GM18909 (cell line): ENCODE measurements around the gene ADNP2.

Experiments
- ATAC-seq: cut with Tn5 transposase; IDR thresholded peaks from one replicate; pipeline ENCODE4 v1.9.1; 2021; ENCODE audit warnings: mild to moderate bottlenecking; ENCODE audit not compliant: unreplicated experiment, poor library complexity

The ADNP2 gene

GRCh38 chr18:80167931-80168330 is 58.9 kb downstream of the ADNP2 start:
- no peak for ATAC-seq

GRCh38 chr18:80168346-80168745 is 59.3 kb downstream of the ADNP2 start:
- ATAC-seq, result no peak

GRCh38 chr18:80168982-80169381 is 59.9 kb downstream of the ADNP2 start:
- ATAC-seq, result no peak

GRCh38 chr18:80169607-80170006 is 60.5 kb downstream of the ADNP2 start:
- ATAC-seq, result no peak

- ATAC-seq, result no peak
These were observed 61.5 kb downstream of the ADNP2 start for GRCh38 chr18:80170395-80171053.

- ATAC-seq, result no peak
These were observed 62.2 kb downstream of the ADNP2 start for GRCh38 chr18:80171054-80171872.

- ATAC-seq, result no peak
These were observed 63.0 kb downstream of the ADNP2 start for GRCh38 chr18:80172056-80172455.

- no peak for ATAC-seq
These were observed 64.0 kb downstream of the ADNP2 start for GRCh38 chr18:80173060-80173459.

GRCh38 chr18:80175451-80176204 is 66.6 kb downstream of the ADNP2 start:
- ATAC-seq, result no peak

- no peak for ATAC-seq
These were observed 67.4 kb downstream of the ADNP2 start for GRCh38 chr18:80176334-80177073.

GRCh38 chr18:80177128-80177527 is 68.1 kb downstream of the ADNP2 start:
- ATAC-seq, result no peak

GRCh38 chr18:80178935-80179818 is 70.1 kb downstream of the ADNP2 start:
- ATAC-seq, result no peak

- peak; percentile 47 for ATAC-seq
These were observed 70.9 kb downstream of the ADNP2 start for GRCh38 chr18:80179857-80180558.

- no peak for ATAC-seq
These were observed 71.9 kb downstream of the ADNP2 start for GRCh38 chr18:80180778-80181564.

- ATAC-seq, result no peak
These were observed 72.8 kb downstream of the ADNP2 start for GRCh38 chr18:80181642-80182461.

GRCh38 chr18:80182855-80183254 is 73.8 kb downstream of the ADNP2 start:
- ATAC-seq, result no peak
